ENCODE results near the gene POLE. TPM values are rescaled to one million over a fixed set of nuclear protein-coding genes. Genes with fewer than 3 reads are reported as not detected.

The POLE gene
- total RNA-seq, 4 donors from 2014 or later = 58.3 to 198 (median 84.3) TPM

DNA sequence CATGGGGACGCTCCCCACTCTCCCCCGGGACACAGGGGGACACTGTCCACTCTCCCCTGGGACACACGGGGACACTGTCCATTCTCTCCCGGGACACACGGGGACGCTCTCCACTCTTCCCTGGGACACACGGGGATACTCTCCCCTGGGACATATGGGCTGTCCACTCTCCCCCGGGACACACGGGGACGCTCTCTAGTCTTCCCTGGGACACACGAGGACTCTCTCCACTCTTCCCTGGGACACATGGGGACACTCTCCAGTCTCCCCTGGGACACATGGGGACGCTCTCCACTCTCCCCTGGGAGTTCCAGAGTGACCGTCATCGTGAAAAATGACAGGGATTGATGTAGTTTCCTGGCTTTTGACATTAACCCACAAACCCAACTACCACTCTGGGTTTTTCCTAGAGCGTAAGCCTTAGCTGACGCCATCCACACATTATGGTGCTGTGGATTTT, 71.5 kb downstream of the POLE start:
- Histone ChIP-seq H3K4me3 (no peak overlapping the region), H3K36me3 (no peaks in the 10 kb centered on the region), H3K9me3 (peaks cover 0 to 13% (median 7%) of the 10 kb centered on the region in 4 donors), H3K27me3 (peaks cover 0 to 26% of the 10 kb centered on the region in 2 donors), H3K27ac (no peak overlapping the region), H3K4me1 (peaks cover 0 to 6% (median 0%) of the 10 kb centered on the region in 4 donors)
- TF ChIP-seq POLR2A (IDR thresholded peaks at IDR 0.05) = no peak
- TF ChIP-seq CTCF (IDR thresholded peaks at IDR 0.05) = no peak
- DNase-seq = no peak

GRCh38 chr12:132614861-132615578, 72.1 kb downstream of the POLE start:
- Histone ChIP-seq H3K4me1 (peaks cover 0 to 6% (median 0%) of the 10 kb centered on the region in 4 donors), H3K27me3 (peaks cover 0 to 25% of the 10 kb centered on the region in 2 donors), H3K36me3 (no peaks in the 10 kb centered on the region), H3K27ac (no peak overlapping the region), H3K9me3 (peaks cover 0 to 13% (median 7%) of the 10 kb centered on the region in 4 donors), H3K4me3 (no peak overlapping the region)
- peak; percentile 66 to 90 (median 83) for DNase-seq
- no peak for TF ChIP-seq POLR2A (IDR thresholded peaks at IDR 0.05)
- peak; percentile 66 to 95 (median 88) for TF ChIP-seq CTCF (IDR thresholded peaks at IDR 0.05)

GRCh38 chr12:132614029-132614428, 73.1 kb downstream of the POLE start:
- H3K27me3 ChIP-seq = peaks cover 0 to 16% of the 10 kb centered on the region in 2 donors

DNA sequence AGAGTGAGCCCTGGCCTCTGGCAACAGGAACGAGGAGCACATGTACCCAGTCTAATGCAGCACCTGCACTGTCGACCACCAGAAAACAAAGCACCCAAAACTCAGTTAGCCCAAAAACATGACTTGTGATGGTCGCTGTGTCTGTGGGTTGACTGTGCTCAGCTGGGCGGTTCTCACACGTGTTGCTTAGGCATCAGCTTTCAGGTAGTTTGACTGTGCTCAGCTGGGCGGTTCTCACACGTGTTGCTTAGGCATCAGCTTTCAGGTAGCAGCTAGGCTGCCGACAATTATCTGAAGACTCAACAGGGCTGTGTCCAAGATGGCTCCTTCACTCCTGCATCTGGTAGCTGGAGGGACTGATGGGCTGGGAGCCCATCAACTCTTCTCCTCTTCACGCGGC, 75.5 kb downstream of the POLE start:
- no peak for DNase-seq
- Histone ChIP-seq H3K9me3 (peaks cover 0 to 4% (median 1%) of the 10 kb centered on the region in 4 donors), H3K4me3 (no peak overlapping the region), H3K4me1 (no peaks in the 10 kb centered on the region), H3K27ac (no peak overlapping the region), H3K27me3 (no peaks in the 10 kb centered on the region), H3K36me3 (no peaks in the 10 kb centered on the region)
- TF ChIP-seq POLR2A (IDR thresholded peaks at IDR 0.05) (no peak), CTCF (IDR thresholded peaks at IDR 0.05) (no peak)

More at GRCh38 chr12:132614029-132614428, 73.1 kb downstream of the POLE start:
- no peak for DNase-seq
- no peak overlapping the region for H3K27ac ChIP-seq
- TF ChIP-seq POLR2A (IDR thresholded peaks at IDR 0.05) (no peak), CTCF (IDR thresholded peaks at IDR 0.05) (no peak)
- H3K36me3 ChIP-seq = no peaks in the 10 kb centered on the region
- peaks cover 0 to 6% (median 0%) of the 10 kb centered on the region in 4 donors for H3K4me1 ChIP-seq
- peaks cover 0 to 13% (median 7%) of the 10 kb centered on the region in 4 donors for H3K9me3 ChIP-seq
- no peak overlapping the region for H3K4me3 ChIP-seq

GRCh38 chr12:132610866-132611602, 76.1 kb downstream of the POLE start:
- H3K9me3 ChIP-seq = no peaks in the 10 kb centered on the region
- H3K36me3 ChIP-seq = no peaks in the 10 kb centered on the region
- H3K4me1 ChIP-seq = no peaks in the 10 kb centered on the region
- H3K27me3 ChIP-seq = no peaks in the 10 kb centered on the region
- no peak overlapping the region for H3K4me3 ChIP-seq
- DNase-seq = no peak
- H3K27ac ChIP-seq = no peak overlapping the region
- TF ChIP-seq POLR2A (IDR thresholded peaks at IDR 0.05) (no peak), CTCF (IDR thresholded peaks at IDR 0.05) (no peak)

All from Peyer's patch (tissue), 4 donors.